Motor neuron (in vitro differentiated cells): ENCODE results near the gene TAF1B. TPM values are rescaled to one million over a fixed set of nuclear protein-coding genes. Genes with fewer than 3 reads are reported as not detected.

ENCODE experiments used
- ATAC-seq, 8 experiments: fragments of 200-7000 bp; cut with Tn5 transposase; replicated peaks in 6 of 8; 2 replicates each; pipeline ENCODE4 v1.8.0; 2021; ENCODE audit warnings: mild to moderate bottlenecking in 8 of 8, moderate library complexity in 8 of 8
- H3K27ac ChIP-seq, 2 donors: fragments of 250-450 bp; sonication (Bioruptor Pico); 2 replicates each; pipeline ENCODE4 v1.9.0; 2021; ENCODE audit warnings: antibody characterized with exemption in 2 of 2, mild to moderate bottlenecking in 2 of 2, moderate library complexity in 1 of 2
- H3K4me1 ChIP-seq, 2 donors: fragments of 250-450 bp; sonication (Bioruptor Pico); replicated peaks in 1 of 2; 2 replicates each; pipeline ENCODE4 v1.6.1; 2021; ENCODE audit warnings: antibody characterized with exemption in 2 of 2, mild to moderate bottlenecking in 2 of 2, moderate library complexity in 1 of 2
- H3K4me3 ChIP-seq, 5 donors: fragments of 250-450 bp; sonication (Bioruptor Pico); 2 replicates each; pipeline ENCODE4 v1.9.0; 2021; ENCODE audit warnings: antibody characterized with exemption in 5 of 5, mild to moderate bottlenecking in 5 of 5, moderate library complexity in 4 of 5
- WGBS, 10 experiments: fragments of 450-650 bp; shearing (Covaris generic); methylation state at CpG; one replicate each; pipeline ENCODE4 v1.0.0; 2022; 5-methylcytosine and 5-hydroxymethylcytosine counted together
- in situ Hi-C, 9 experiments: fragments of 400-800 bp; cut with MboI; loops; one replicate each; pipeline ENCODE4 v1.15.0; 2021; ENCODE audit warnings: low sequenced_read_pairs in 9 of 9, low pct_unique_long_range_greater_than_20kb in 2 of 9; ENCODE audit not compliant: unreplicated experiment in 9 of 9
- total RNA-seq, 8 experiments: library from RNA; unstranded; fragments of 300-600 nt; gene quantifications; 2 replicates each; pipeline versions ENCODE4 v1.2.3 to v1.2.4, GENCODE V29; 2022

TAF1B gene
- total RNA-seq, 8 experiments from 2014 or later, result 11.8 to 33.1 (median 16.8) TPM

GRCh38 chr2:9972621-9973479 lies 129.6 kb downstream of the TAF1B start:
- Histone ChIP-seq H3K27ac (no peak overlapping the region), H3K4me1 (peaks cover 4 to 13% of the 10 kb centered on the region in 2 donors), H3K4me3 (no peak overlapping the region)
- WGBS, 10 experiments, result 25 to 92% (median 73%) methylated on average over 2 to 13 of the region's 13 CpGs
- in situ Hi-C loops, result no loop called here
- ATAC-seq, result peak; percentile 70 to 96 (median 88)

- no peak for ATAC-seq
- H3K27ac ChIP-seq, result no peak overlapping the region
- in situ Hi-C loops, result no loop called here
Measured at GRCh38 chr2:9973690-9974089, 130.4 kb downstream of the TAF1B start.

GRCh38 chr2:9974343-9974742 lies 131.1 kb downstream of the TAF1B start:
- in situ Hi-C loops, result no loop called here

More at GRCh38 chr2:9973690-9974089, 130.4 kb downstream of the TAF1B start:
- peaks cover 0 to 4% of the 10 kb centered on the region in 2 donors for H3K4me1 ChIP-seq
- H3K4me3 ChIP-seq, result no peak overlapping the region
- WGBS, 10 experiments, result 61 to 100% (median 84%) methylated on average over 2 to 6 of the region's 6 CpGs; no CpG with 5 or more reads in 1 of the 10 experiments

GRCh38 chr2:9975328-9975727 lies 132.1 kb downstream of the TAF1B start:
- ATAC-seq, result peak in 1 of 8 experiments; percentile 33
- H3K4me1 ChIP-seq, result peaks cover 0 to 3% of the 10 kb centered on the region in 2 donors
- H3K27ac ChIP-seq, result no peak overlapping the region
- H3K4me3 ChIP-seq, result no peak overlapping the region
- in situ Hi-C loops, result no loop called here
- 20 to 100% (median 92%) methylated on average over 1 to 9 of the region's 10 CpGs; no CpG with 5 or more reads in 3 of the 10 experiments for WGBS, 10 experiments

More at GRCh38 chr2:9974343-9974742, 131.1 kb downstream of the TAF1B start:
- Histone ChIP-seq H3K4me1 (peaks cover 0 to 3% of the 10 kb centered on the region in 2 donors), H3K27ac (no peak overlapping the region), H3K4me3 (no peak overlapping the region)
- 67 to 100% (median 100%) methylated on average over 1 to 4 of the region's 4 CpGs for WGBS, 10 experiments
- ATAC-seq, result no peak

- in situ Hi-C loops, result no loop called here
Measured at GRCh38 chr2:9975805-9976447, 132.7 kb downstream of the TAF1B start.

GRCh38 chr2:9979977-9980376 lies 136.7 kb downstream of the TAF1B start:
- WGBS, 10 experiments, result 40 to 90% (median 89%) methylated on average over 1 to 6 of the region's 6 CpGs; no CpG with 5 or more reads in 2 of the 10 experiments
- Histone ChIP-seq H3K4me3 (no peak overlapping the region), H3K27ac (no peak overlapping the region), H3K4me1 (no peaks in the 10 kb centered on the region)
- no peak for ATAC-seq
- in situ Hi-C loops, result no loop called here

More at GRCh38 chr2:9975805-9976447, 132.7 kb downstream of the TAF1B start:
- peak in 3 of 8 experiments; percentile 40 to 65 (median 48) for ATAC-seq
- no peak overlapping the region for H3K27ac ChIP-seq
- H3K4me1 ChIP-seq, result peaks cover 0 to 3% of the 10 kb centered on the region in 2 donors
- H3K4me3 ChIP-seq, result no peak overlapping the region
- 27 to 100% (median 86%) methylated on average over 1 to 6 of the region's 9 CpGs for WGBS, 10 experiments

GRCh38 chr2:9980520-9980919 lies 137.2 kb downstream of the TAF1B start:
- H3K4me3 ChIP-seq, result no peak overlapping the region
- no peak for ATAC-seq
- no peak overlapping the region for H3K27ac ChIP-seq
- WGBS, 10 experiments, result 40 to 100% (median 90%) methylated on average over 1 to 2 of the region's 2 CpGs; no CpG with 5 or more reads in 3 of the 10 experiments
- in situ Hi-C loops, result no loop called here
- no peaks in the 10 kb centered on the region for H3K4me1 ChIP-seq

GRCh38 chr2:9981655-9982054 lies 138.4 kb downstream of the TAF1B start:
- Histone ChIP-seq H3K27ac (no peak overlapping the region), H3K4me1 (no peaks in the 10 kb centered on the region), H3K4me3 (no peak overlapping the region)
- no peak for ATAC-seq
- in situ Hi-C loops, result no loop called here
- WGBS, 10 experiments, result 27 to 100% (median 92%) methylated on average over 1 to 3 of the region's 3 CpGs; no CpG with 5 or more reads in 2 of the 10 experiments

- peak in 3 of 8 experiments; percentile 71 to 88 (median 84) for ATAC-seq
- 2 to 95% (median 79%) methylated on average over 3 to 8 of the region's 8 CpGs; no CpG with 5 or more reads in 1 of the 10 experiments for WGBS, 10 experiments
- in situ Hi-C loops, result no loop called here
- Histone ChIP-seq H3K27ac (no peak overlapping the region), H3K4me3 (no peak overlapping the region), H3K4me1 (no peaks in the 10 kb centered on the region)
Measured at GRCh38 chr2:9982248-9982647, 139.0 kb downstream of the TAF1B start.

- no peaks in the 10 kb centered on the region for H3K4me1 ChIP-seq
- no peak overlapping the region for H3K27ac ChIP-seq
- WGBS, 10 experiments, result 55 to 100% (median 82%) methylated on average over 2 to 8 of the region's 10 CpGs; no CpG with 5 or more reads in 1 of the 10 experiments
- in situ Hi-C loops, result no loop called here
- H3K4me3 ChIP-seq, result no peak overlapping the region
- no peak for ATAC-seq
Measured at GRCh38 chr2:9982891-9983290, 139.6 kb downstream of the TAF1B start.

- WGBS, 10 experiments, result 22 to 85% (median 69%) methylated on average over 3 to 13 of the region's 15 CpGs
- in situ Hi-C loops, result no loop called here
- no peak overlapping the region for H3K27ac ChIP-seq
Measured at GRCh38 chr2:9983401-9984216, 140.3 kb downstream of the TAF1B start.

More at GRCh38 chr2:9983401-9984216, 140.3 kb downstream of the TAF1B start:
- Histone ChIP-seq H3K4me3 (no peak overlapping the region), H3K4me1 (no peaks in the 10 kb centered on the region)
- ATAC-seq, result peak in 1 of 8 experiments; percentile 9
